OCI-LY7 (cell line): ENCODE measurements around the gene PLD5.
"Not testable (repeated sequence)": the region's sequence is repeated elsewhere in the genome, so short reads cannot be mapped to it uniquely, and the experiment has no call there.

Experiments
- CTCF ChIP-seq: fragments of 200-600 bp; sonication (generic); conservative IDR thresholded peaks from 2 replicates; pipeline ENCODE4 v1.5.1; 2014; ENCODE audit warnings: mild to moderate bottlenecking, antibody characterized with exemption, low read length, moderate library complexity, mixed read lengths
- EZH2phosphoT487 ChIP-seq: fragments of 200-600 bp; sonication (generic); IDR thresholded peaks from 2 replicates; pipeline ENCODE4 v1.6.1; 2018; ENCODE audit warnings: low read depth, borderline replicate concordance, mild to moderate bottlenecking, mixed run types, antibody characterized with exemption, low read length, moderate library complexity, mixed read lengths

- TF ChIP-seq CTCF, EZH2phosphoT487: not testable (repeated sequence)
These were observed 236.4 kb downstream of the PLD5 start for GRCh38 chr1:242288067-242288466.
